Adrenal gland (tissue), 12 donors: ENCODE results near the gene MAN1A1. TPM values are rescaled to one million over a fixed set of nuclear protein-coding genes. Genes with fewer than 3 reads are reported as not detected.

Source experiments
- DNase-seq, 7 donors: peaks; one replicate each; pipeline ENCODE4 v3.0.0-alpha.2; 2019 to 2020
- H3K27ac ChIP-seq, 5 donors: fragments of 200-600 bp; sonication (generic) in 4 of 5; 1 replicate in 3 of 5; 2 replicates in 2 of 5; pipeline versions ENCODE4 v1.5.1 to v1.8.0; 2016 to 2020; ENCODE audit warnings: mild to moderate bottlenecking in 1 of 5
- H3K27me3 ChIP-seq: fragments of 200-600 bp; 2 replicates; pipeline ENCODE4 v1.8.0; 2021
- H3K36me3 ChIP-seq, 2 donors: fragments of 200-600 bp; replicated peaks in 1 of 2; 1 replicate in 1 of 2; 2 replicates in 1 of 2; pipeline versions ENCODE4 v1.5.1 to v1.8.0; 2018 to 2022
- H3K4me1 ChIP-seq, 2 donors: fragments of 200-600 bp; replicated peaks in 1 of 2; 1 replicate in 1 of 2; 2 replicates in 1 of 2; pipeline versions ENCODE4 v1.5.1 to v1.8.0; 2018 to 2021
- H3K4me3 ChIP-seq, 4 donors: fragments of 200-600 bp; sonication (generic) in 3 of 4; one replicate each; pipeline ENCODE4 v1.5.1; 2016 to 2018
- H3K9me3 ChIP-seq, 3 donors: fragments of 200-600 bp; sonication (generic) in 1 of 3; replicated peaks in 1 of 3; 1 replicate in 2 of 3; 2 replicates in 1 of 3; pipeline versions ENCODE4 v1.5.1 to v1.8.0; 2016 to 2021
- CTCF ChIP-seq, 6 experiments: fragments of 450-650 bp in 4 of 6; fragments of 200-600 bp in 2 of 6; sonication (generic) in 1 of 6; IDR thresholded peaks; 1 replicate in 5 of 6; 2 replicates in 1 of 6; pipeline versions ENCODE4 v1.5.1 to v1.8.0; 2016 to 2021; ENCODE audit warnings: antibody characterized with exemption in 6 of 6, mild to moderate bottlenecking in 2 of 6, moderate library complexity in 1 of 6
- POLR2A ChIP-seq, 2 donors: fragments of 450-650 bp; IDR thresholded peaks; one replicate each; pipeline ENCODE4 v1.6.1; 2017; ENCODE audit warnings: antibody characterized with exemption in 2 of 2, mild to moderate bottlenecking in 2 of 2, moderate library complexity in 1 of 2
- WGBS, 4 donors: extraction: QIAGEN DNeasy Blood & Tissue Kit in 2 of 4; methylation state at CpG; one replicate each; pipeline versions ENCODE4 v1.1.5 to v1.1.7; 2013 to 2017; 5-methylcytosine and 5-hydroxymethylcytosine counted together
- intact Hi-C, 2 donors: fragments of 100-400 bp; cut with DNase I; formaldehyde crosslinking; loops; one replicate each; pipeline versions ENCODE4 v1.14.1 to v1.15.0; 2022 to 2023
- polyA plus RNA-seq, 3 donors: library from polyadenylated mRNA; stranded (reverse); fragments of 200-250 nt in 2 of 3; fragments of 350-450 nt in 1 of 3; fragmentation: Illumina TruSeq in 1 of 3; extraction: RNeasy Lipid Tissue Mini Kit (QIAGEN cat#74804) in 1 of 3; gene quantifications; one replicate each; pipeline ENCODE4 v1.2.3, GENCODE V29; 2013 to 2014
- total RNA-seq, 9 donors: library from RNA; depleted of rRNA in 4 of 9; stranded (reverse); fragments of >200 nt in 4 of 9; fragments of 120-200 nt in 1 of 9; fragmentation: NEBNext Ultra II Directional in 1 of 9; extraction: Animal tissue kit (Norgen Biotek cat#: 25700) in 1 of 9; gene quantifications; one replicate each; pipeline versions ENCODE4 v1.1.0 to v1.2.4, GENCODE V29; 2013 to 2023
- donor health status: healthy with polysubstance abuse.
- donor health status: Bipolar disorder and iron deficiency.
- donor health status: DM: yes; HTN: yes; CAD: no.
- donor health status: DM: no; HTN: no; CAD: no.
- donor health status: DM: no; HTN: no; CAD: no.
- donor health status: DM: yes; HTN: yes; CAD: no.

The MAN1A1 gene
- total and polyA plus RNA-seq, 12 donors, result 11.1 to 178 (median 108) TPM

DNA sequence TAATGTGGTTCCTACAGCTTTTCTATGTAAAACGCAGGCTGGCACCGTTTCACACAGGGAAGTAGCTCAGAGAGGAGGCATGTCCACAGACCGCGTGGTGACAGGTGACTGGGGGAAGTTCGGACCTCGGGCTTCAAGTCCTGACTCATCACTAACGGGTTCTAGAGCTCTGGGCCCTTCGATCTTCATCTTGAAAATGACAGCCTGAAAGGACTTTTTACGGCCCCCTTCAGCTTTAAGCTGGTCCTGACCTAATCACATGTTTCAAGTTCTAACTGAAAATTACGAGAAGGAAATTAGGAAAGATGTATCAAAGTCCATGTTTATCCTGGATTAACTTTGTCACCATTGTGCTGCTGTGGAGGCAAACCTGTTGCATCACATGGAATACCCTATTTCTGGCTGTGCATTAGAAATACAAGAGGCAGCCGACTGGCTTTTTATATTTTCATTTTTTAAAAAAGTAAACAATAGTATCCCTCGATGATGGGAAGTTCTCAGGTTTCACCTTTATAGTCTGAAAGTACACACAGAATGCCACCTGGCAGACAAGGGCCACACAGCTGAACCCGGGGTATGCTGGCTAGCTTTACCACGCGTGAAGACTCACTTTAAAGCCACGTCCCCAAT lies 2.0 kb downstream of the MAN1A1 start:
- H3K4me1 ChIP-seq, result peaks cover 8 to 52% of the 10 kb centered on the region in 2 donors

DNA sequence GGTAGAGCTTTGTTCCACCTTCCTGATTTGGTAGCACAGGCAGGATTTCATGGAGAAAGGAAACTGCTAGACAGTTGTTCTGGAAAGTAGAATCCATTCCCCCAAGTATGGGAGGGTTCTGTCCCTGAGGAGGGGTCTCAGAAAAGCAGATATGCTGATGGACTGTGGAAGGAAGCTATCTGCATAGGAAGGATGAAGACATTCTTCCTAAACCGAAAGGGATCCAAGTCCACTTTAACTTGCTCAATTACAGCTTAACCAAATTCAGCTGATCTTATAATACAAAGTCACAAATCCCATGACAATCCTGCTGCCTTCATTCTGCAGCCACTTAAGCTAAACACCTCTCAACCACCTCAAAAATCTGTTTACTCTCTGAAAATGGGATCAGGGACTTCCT lies 2.6 kb downstream of the MAN1A1 start:
- peaks cover 8 to 52% of the 10 kb centered on the region in 2 donors for H3K4me1 ChIP-seq
- H3K36me3 ChIP-seq, result no peaks in the 10 kb centered on the region
- intact Hi-C loops, result no loop called here
- peak overlapping the region in 3 of 5 donors; percentile 93 to 99 (median 98) for H3K27ac ChIP-seq
- H3K4me3 ChIP-seq, result peak overlapping the region in 2 of 4 donors; percentile 81 to 94
- H3K27me3 ChIP-seq, result no peaks in the 10 kb centered on the region
- WGBS, 4 donors, result 23 to 39% (median 26%) methylated on average over 1 of the region's 1 CpG
- no peaks in the 10 kb centered on the region for H3K9me3 ChIP-seq
- DNase-seq, result no peak
- TF ChIP-seq POLR2A (IDR thresholded peaks at IDR 0.05), result no peak
- TF ChIP-seq CTCF (IDR thresholded peaks at IDR 0.05), result no peak

More for the DNA sequence above, 2.0 kb downstream of the MAN1A1 start:
- peak; percentile 64 to 82 (median 73) for DNase-seq
- intact Hi-C loops, result no loop called here
- H3K9me3 ChIP-seq, result no peaks in the 10 kb centered on the region
- peak overlapping the region in 3 of 5 donors; percentile 93 to 99 (median 98) for H3K27ac ChIP-seq
- 19 to 35% (median 19%) methylated on average over 16 of the region's 16 CpGs for WGBS, 4 donors
- H3K4me3 ChIP-seq, result peak overlapping the region; percentile 70 to 100 (median 88)
- H3K27me3 ChIP-seq, result no peaks in the 10 kb centered on the region
- no peak for TF ChIP-seq POLR2A (IDR thresholded peaks at IDR 0.05)
- no peak for TF ChIP-seq CTCF (IDR thresholded peaks at IDR 0.05)
- H3K36me3 ChIP-seq, result no peaks in the 10 kb centered on the region

GRCh38 chr6:119346450-119346849 lies 3.1 kb downstream of the MAN1A1 start:
- no peaks in the 10 kb centered on the region for H3K27me3 ChIP-seq
- TF ChIP-seq POLR2A (IDR thresholded peaks at IDR 0.05), result no peak
- no peak for TF ChIP-seq CTCF (IDR thresholded peaks at IDR 0.05)
- peak overlapping the region in 2 of 4 donors; percentile 81 to 94 for H3K4me3 ChIP-seq
- peak overlapping the region in 3 of 5 donors; percentile 93 to 99 (median 98) for H3K27ac ChIP-seq
- no peaks in the 10 kb centered on the region for H3K9me3 ChIP-seq
- no peaks in the 10 kb centered on the region for H3K36me3 ChIP-seq
- WGBS, 4 donors, result 40 to 61% (median 46%) methylated on average over 8 of the region's 8 CpGs
- DNase-seq, result no peak
- intact Hi-C loops, result no loop called here
- H3K4me1 ChIP-seq, result peaks cover 8 to 52% of the 10 kb centered on the region in 2 donors

DNA sequence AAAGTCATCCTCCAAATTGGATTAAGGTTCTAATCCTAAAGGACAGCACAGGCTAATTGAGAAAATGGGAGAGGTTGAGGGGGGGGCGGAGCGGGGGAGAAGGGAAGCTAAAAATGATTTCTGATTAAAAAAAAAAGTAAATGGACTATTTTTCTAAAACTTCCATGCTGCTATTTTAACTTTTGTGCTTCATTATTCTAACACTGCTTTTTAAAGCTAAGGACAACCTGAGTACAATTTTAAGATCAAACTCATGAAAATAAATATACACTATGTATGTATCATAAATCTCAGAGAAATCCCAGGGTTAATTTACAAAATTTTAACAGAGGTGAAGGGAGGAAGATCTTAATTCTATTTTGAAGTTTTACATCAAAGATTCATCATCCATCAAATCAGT lies 4.4 kb downstream of the MAN1A1 start:
- no peak for DNase-seq
- no peaks in the 10 kb centered on the region for H3K9me3 ChIP-seq
- peaks cover 8 to 60% of the 10 kb centered on the region in 2 donors for H3K4me1 ChIP-seq
- H3K36me3 ChIP-seq, result no peaks in the 10 kb centered on the region
- intact Hi-C loops, result no loop called here
- no peak for TF ChIP-seq CTCF (IDR thresholded peaks at IDR 0.05)
- no peak for TF ChIP-seq POLR2A (IDR thresholded peaks at IDR 0.05)
- H3K4me3 ChIP-seq, result peak overlapping the region in 1 of 4 donors; percentile 81
- WGBS, 4 donors, result 48 to 89% (median 86%) methylated on average over 2 of the region's 2 CpGs
- H3K27ac ChIP-seq, result no peak overlapping the region
- H3K27me3 ChIP-seq, result no peaks in the 10 kb centered on the region
